Activated T-helper 1 cell treated with anti-CD3 and anti-CD28 coated beads, Interleukin-2, amount 50 U/mL, for 16 hours (primary cell): ENCODE measurements around the gene PSMB4.
"Not testable (repeated sequence)": the region's sequence is repeated elsewhere in the genome, so short reads cannot be mapped to it uniquely, and the experiment has no call there.

ENCODE experiments used
- DNase-seq, 2 donors: peaks; one replicate each; pipeline ENCODE4 v3.0.0-alpha.2; 2020; ENCODE audit warnings: low read depth in 1 of 2, low spot score in 1 of 2

The PSMB4 gene

GRCh38 chr1:151399324-151400171 lies at the start of gene PSMB4:
PSMB4 (plus strand) TSS chr1:151399573; CDS start chr1:151399588, 15 bp downstream.
- peak; percentile 56 to 69 for DNase-seq

- not testable (repeated sequence) for DNase-seq
Measured at GRCh38 chr1:151350323-151350722, 49.0 kb upstream of the PSMB4 start.

- DNase-seq, result no peak
Measured at GRCh38 chr1:151352021-151352718, 47.2 kb upstream of the PSMB4 start.

- DNase-seq, result no peak
Measured at GRCh38 chr1:151356696-151357095, 42.7 kb upstream of the PSMB4 start.

GRCh38 chr1:151361883-151362282 lies 37.5 kb upstream of the PSMB4 start:
- DNase-seq, result no peak

GRCh38 chr1:151362308-151363155 lies 36.8 kb upstream of the PSMB4 start:
- no peak for DNase-seq

- DNase-seq, result no peak
Measured at GRCh38 chr1:151364996-151365395, 34.4 kb upstream of the PSMB4 start.

GRCh38 chr1:151367658-151368392 lies 31.5 kb upstream of the PSMB4 start:
- DNase-seq, result no peak

- DNase-seq, result no peak
Measured at GRCh38 chr1:151368393-151369301, 30.7 kb upstream of the PSMB4 start.

GRCh38 chr1:151369302-151369610 lies 30.1 kb upstream of the PSMB4 start:
- DNase-seq, result no peak

GRCh38 chr1:151369621-151370048 lies 29.7 kb upstream of the PSMB4 start:
- DNase-seq, result no peak

GRCh38 chr1:151370211-151370911 lies 29.0 kb upstream of the PSMB4 start:
- DNase-seq, result no peak

GRCh38 chr1:151371370-151372057 lies 27.9 kb upstream of the PSMB4 start:
- DNase-seq, result no peak

GRCh38 chr1:151372058-151372934 lies 27.1 kb upstream of the PSMB4 start, which contains the start of gene SELENBP1:
SELENBP1 (minus strand) TSS chr1:151372705; CDS start chr1:151372641, 64 bp downstream.
- no peak for DNase-seq

- no peak for DNase-seq
Measured at GRCh38 chr1:151373196-151373595, 26.2 kb upstream of the PSMB4 start.

GRCh38 chr1:151377150-151377884 lies 22.1 kb upstream of the PSMB4 start:
- DNase-seq, result no peak

GRCh38 chr1:151384584-151384983 lies 14.8 kb upstream of the PSMB4 start:
- DNase-seq, result no peak
